HL-60 (cell line): Measurements from ENCODE around the gene ANKRD11.
"Not testable (repeated sequence)": the region's sequence is repeated elsewhere in the genome, so short reads cannot be mapped to it uniquely, and the experiment has no call there.

ENCODE experiments used
- DNase-seq, 2 experiments: peaks; one replicate each; pipeline ENCODE4 v3.0.0-alpha.2; 2010 to 2020; ENCODE audit warnings: low read depth in 1 of 2, low spot score in 1 of 2
- H3K27ac ChIP-seq: fragments of 250-450 bp; sonication (Bioruptor Pico); replicated peaks from 2 replicates; pipeline ENCODE4 v1.5.1; 2020; ENCODE audit warnings: mild to moderate bottlenecking, moderate library complexity
- H3K27me3 ChIP-seq: fragments of 250-450 bp; sonication (Bioruptor Pico); 2 replicates; pipeline ENCODE4 v1.5.1; 2021; ENCODE audit warnings: mild to moderate bottlenecking, moderate library complexity; ENCODE audit not compliant: insufficient read depth, poor library complexity, severe bottlenecking
- H3K4me3 ChIP-seq: replicated peaks from 2 replicates; pipeline ENCODE4 v1.5.1; 2011; ENCODE audit warnings: mild to moderate bottlenecking, control low read depth, low read length; ENCODE audit not compliant: insufficient read depth
- CTCF ChIP-seq: IDR thresholded peaks from one replicate; pipeline ENCODE4 v1.5.1; 2011; ENCODE audit warnings: low read length, control low read depth, inconsistent platforms; ENCODE audit not compliant: insufficient read depth
- GABPA ChIP-seq: IDR thresholded peaks from 2 replicates; pipeline ENCODE4 v1.6.1; 2012; ENCODE audit warnings: low read depth
- POLR2AphosphoS5 ChIP-seq: IDR thresholded peaks from 2 replicates; pipeline ENCODE4 v1.6.1; 2012; ENCODE audit warnings: low read depth
- REST ChIP-seq: IDR thresholded peaks from 2 replicates; pipeline ENCODE4 v1.6.1; 2012; ENCODE audit warnings: low read depth; ENCODE audit not compliant: insufficient replicate concordance
- SPI1 ChIP-seq: IDR thresholded peaks from 2 replicates; pipeline ENCODE4 v1.6.1; 2012; ENCODE audit warnings: low read depth, mild to moderate bottlenecking, borderline replicate concordance

The ANKRD11 gene

DNA sequence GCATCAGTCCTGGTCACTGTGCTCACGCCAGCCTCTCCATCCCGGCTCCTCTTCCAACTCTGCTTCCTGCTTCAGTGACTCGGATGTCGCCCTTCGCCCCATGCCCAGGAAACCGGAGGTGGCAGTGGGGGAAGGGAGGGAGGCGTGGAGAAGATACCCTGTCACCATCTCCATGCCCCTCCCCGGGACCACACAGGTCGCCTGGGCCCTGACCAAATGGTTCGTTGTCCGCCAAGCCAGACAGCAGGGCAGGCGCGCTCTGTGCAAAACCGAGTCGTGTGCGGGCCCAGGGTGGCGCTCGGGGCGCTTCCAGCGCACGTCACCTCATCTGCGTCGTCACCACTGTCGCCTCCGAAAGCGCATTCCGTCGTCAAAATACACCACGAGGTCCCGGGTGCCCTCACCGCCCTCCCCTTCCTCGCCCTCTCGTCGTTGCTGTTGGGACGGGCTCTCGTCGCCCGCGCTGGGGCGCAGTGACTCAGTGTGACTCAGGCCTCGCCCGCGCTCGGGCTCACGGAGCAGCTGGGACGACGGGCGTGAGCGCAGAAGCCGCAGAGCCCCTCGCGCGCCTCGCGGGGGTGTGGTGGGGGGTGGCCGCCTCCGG is 233.6 kb downstream of the ANKRD11 start:
- DNase-seq, result no peak
- no peak overlapping the region for H3K27ac ChIP-seq
- TF ChIP-seq REST (no peak), GABPA (no peak), CTCF (no peak), SPI1 (no peak), POLR2AphosphoS5 (no peak)
- H3K4me3 ChIP-seq, result no peak overlapping the region
- no peaks in the 10 kb centered on the region for H3K27me3 ChIP-seq

DNA sequence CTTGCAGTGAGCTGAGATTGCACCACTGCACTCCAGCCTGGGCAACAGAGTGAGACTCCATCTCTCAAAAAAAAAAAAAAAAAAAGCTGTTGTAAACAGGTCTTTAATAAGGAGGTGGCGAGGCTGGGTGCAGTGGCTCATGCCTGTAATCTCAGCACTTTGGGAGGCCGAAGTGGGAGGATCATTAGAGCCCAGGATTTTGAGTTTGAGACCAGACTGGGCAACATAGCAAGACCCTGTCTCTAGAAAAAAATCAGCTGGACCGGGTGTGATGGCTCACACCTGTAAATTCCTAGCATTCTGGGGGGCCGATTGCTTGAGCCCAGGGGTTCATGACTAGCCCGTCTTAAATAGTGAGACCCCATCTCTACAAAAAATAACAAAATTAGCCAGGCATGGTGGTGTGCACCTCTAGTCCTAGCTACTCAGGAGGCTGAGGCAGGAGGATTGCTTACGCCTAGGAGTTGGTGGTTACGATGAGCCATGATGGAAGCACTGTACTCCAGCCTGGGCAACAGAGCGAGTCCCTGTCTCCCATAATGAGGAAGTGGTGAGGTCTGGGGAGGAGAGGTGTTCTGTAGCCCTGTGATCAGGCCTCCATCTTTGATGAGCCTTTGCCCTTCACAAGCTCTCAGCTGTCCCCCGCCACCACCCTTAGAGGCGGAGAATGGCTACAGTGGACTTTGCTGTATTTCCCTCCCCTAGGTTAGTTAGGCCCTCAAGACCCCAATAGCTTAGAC is 236.6 kb downstream of the ANKRD11 start:
- TF ChIP-seq SPI1, result peak; percentile 77; the same call in 1 of the 2 replicates
- no peak for TF ChIP-seq CTCF
- DNase-seq, result peak in 1 of 2 experiments; percentile 37
- Histone ChIP-seq H3K27ac (peak overlapping the region; percentile 76), H3K4me3 (no peak overlapping the region), H3K27me3 (no peaks in the 10 kb centered on the region)

DNA sequence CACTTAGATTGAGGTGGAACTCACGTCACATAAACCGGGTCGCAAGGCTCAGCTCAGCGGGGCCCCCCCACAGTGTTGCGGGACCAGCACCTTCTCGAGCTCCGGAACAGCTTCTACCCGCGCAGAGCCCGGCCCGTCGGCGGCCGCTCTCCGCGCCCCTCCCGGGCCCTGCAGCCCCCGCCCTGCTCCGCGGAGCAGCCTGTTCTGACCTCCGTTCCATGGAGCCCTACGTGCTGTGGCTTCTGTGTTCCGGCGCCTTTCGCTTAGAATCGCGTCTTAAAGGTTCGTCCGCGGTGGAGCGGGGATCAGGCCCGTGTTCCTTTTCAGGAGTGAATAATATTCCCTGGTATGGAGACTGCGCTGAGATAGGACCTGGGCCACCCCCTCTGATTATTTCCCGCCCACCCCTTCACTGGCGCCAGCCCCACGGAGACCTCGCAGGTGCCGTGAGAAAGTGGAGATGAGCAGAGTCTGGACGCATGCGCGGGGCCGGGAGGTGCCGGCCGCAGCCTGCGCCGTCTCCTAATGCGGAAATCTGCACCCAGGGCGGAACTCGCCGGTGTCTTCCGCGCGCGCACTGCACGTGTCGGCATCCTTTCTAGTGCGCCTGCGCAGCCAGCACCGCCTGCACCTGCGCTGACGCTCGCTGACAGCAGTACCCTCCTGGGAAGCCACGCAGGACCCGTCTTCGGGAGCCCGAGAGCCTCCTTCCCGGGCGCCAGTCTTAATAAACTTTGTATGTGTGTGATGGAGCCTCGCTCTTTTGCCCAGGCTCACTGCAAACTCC is 242.0 kb downstream of the ANKRD11 start:
- DNase-seq, result no peak
- H3K27ac ChIP-seq, result no peak overlapping the region
- no peaks in the 10 kb centered on the region for H3K27me3 ChIP-seq
- H3K4me3 ChIP-seq, result no peak overlapping the region
- TF ChIP-seq POLR2AphosphoS5, result no peak
- no peak for TF ChIP-seq CTCF
- TF ChIP-seq REST, result no peak
- TF ChIP-seq SPI1, result no peak
- TF ChIP-seq GABPA, result no peak

GRCh38 chr16:89247734-89248075 is 242.7 kb downstream of the ANKRD11 start:
- not testable (repeated sequence) for H3K27me3 ChIP-seq, DNase-seq, H3K27ac ChIP-seq
- H3K4me3 ChIP-seq, result peak overlapping the region; percentile 33
